Measurements from ENCODE around the gene AP3S2. TPM values are rescaled to one million over a fixed set of nuclear protein-coding genes. Genes with fewer than 3 reads are reported as not detected.

AP3S2 gene
- total and polyA plus RNA-seq, 2 donors from 2014 or later: 17.5 to 42.9 TPM

GRCh38 chr15:89847101-89847500, 46.7 kb downstream of the AP3S2 start:
- Histone ChIP-seq H3K9me3 (ENCODE audit: control insufficient read depth in 2 of 3, insufficient read depth in 1 of 3, low read length in 3 of 3) (no peaks in the 10 kb centered on the region), H3K27ac (ENCODE audit: low read depth in 2 of 2, low read length in 2 of 2) (no peak overlapping the region), H3K4me1 (ENCODE audit: control insufficient read depth in 2 of 3, insufficient read depth in 2 of 3, low read depth in 1 of 3, low read length in 3 of 3) (peaks cover 0 to 26% (median 5%) of the 10 kb centered on the region in 3 donors), H3K27me3 (ENCODE audit: control insufficient read depth, insufficient read depth, low read length) (no peaks in the 10 kb centered on the region), H3K9ac (ENCODE audit: low read length in 3 of 3) (no peak overlapping the region), H3K4me3 (ENCODE audit: low read length in 3 of 3) (no peak overlapping the region), H3K36me3 (ENCODE audit: control insufficient read depth in 2 of 3, insufficient read depth in 3 of 3, low read length in 3 of 3) (peaks cover 0 to 6% (median 0%) of the 10 kb centered on the region in 3 donors)
- TF ChIP-seq CTCF (IDR thresholded peaks at IDR 0.05; ENCODE audit: borderline replicate concordance, extremely low read depth, insufficient read depth): no peak
- FAIRE-seq (no peak), DNase-seq (no peak)
- intact Hi-C loops (cut with DNase I): no loop called here

- no peaks in the 10 kb centered on the region for H3K27me3 ChIP-seq (ENCODE audit: control insufficient read depth, insufficient read depth, low read length)
- peak overlapping the region; percentile 38 to 55 for H3K27ac ChIP-seq (ENCODE audit: low read depth in 2 of 2, low read length in 2 of 2)
- peaks cover 0 to 17% (median 2%) of the 10 kb centered on the region in 3 donors for H3K4me1 ChIP-seq (ENCODE audit: control insufficient read depth in 2 of 3, insufficient read depth in 2 of 3, low read depth in 1 of 3, low read length in 3 of 3)
- DNase-seq (no peak), FAIRE-seq (no peak)
- peaks cover 0 to 4% (median 0%) of the 10 kb centered on the region in 3 donors for H3K36me3 ChIP-seq (ENCODE audit: control insufficient read depth in 2 of 3, insufficient read depth in 3 of 3, low read length in 3 of 3)
- intact Hi-C loops (cut with DNase I): no loop called here
- H3K9ac ChIP-seq (ENCODE audit: low read length in 3 of 3): no peak overlapping the region
- H3K9me3 ChIP-seq (ENCODE audit: control insufficient read depth in 2 of 3, insufficient read depth in 1 of 3, low read length in 3 of 3): no peaks in the 10 kb centered on the region
- no peak for TF ChIP-seq CTCF (IDR thresholded peaks at IDR 0.05; ENCODE audit: borderline replicate concordance, extremely low read depth, insufficient read depth)
- H3K4me3 ChIP-seq (ENCODE audit: low read length in 3 of 3): no peak overlapping the region
Measured at GRCh38 chr15:89845305-89845893, 48.4 kb downstream of the AP3S2 start.

DNA sequence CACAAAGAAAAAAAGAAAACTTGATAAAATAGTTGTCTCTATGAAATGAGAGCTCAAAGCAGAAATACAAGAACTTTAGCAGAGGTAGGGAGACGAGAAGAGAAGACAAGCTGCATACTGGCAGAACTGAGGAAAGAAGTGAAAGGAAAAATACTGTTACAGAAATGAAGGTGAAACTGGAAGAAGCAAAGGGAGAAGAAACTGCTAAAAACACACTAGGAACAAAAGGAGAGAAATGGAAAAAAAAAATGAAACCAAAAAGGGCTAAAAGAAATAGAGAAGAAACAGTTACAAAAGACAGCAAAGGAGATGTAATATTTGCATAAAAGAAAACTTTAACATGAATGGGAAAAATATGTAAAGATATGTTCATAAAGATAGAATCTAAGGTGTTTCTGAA, 51.8 kb downstream of the AP3S2 start:
- Histone ChIP-seq H3K9ac (ENCODE audit: low read length in 3 of 3) (no peak overlapping the region), H3K27me3 (ENCODE audit: control insufficient read depth, insufficient read depth, low read length) (no peaks in the 10 kb centered on the region), H3K9me3 (ENCODE audit: control insufficient read depth in 2 of 3, insufficient read depth in 1 of 3, low read length in 3 of 3) (no peaks in the 10 kb centered on the region), H3K36me3 (ENCODE audit: control insufficient read depth in 2 of 3, insufficient read depth in 3 of 3, low read length in 3 of 3) (peaks cover 0 to 10% (median 5%) of the 10 kb centered on the region in 3 donors), H3K4me3 (ENCODE audit: low read length in 3 of 3) (no peak overlapping the region), H3K4me1 (ENCODE audit: control insufficient read depth in 2 of 3, insufficient read depth in 2 of 3, low read depth in 1 of 3, low read length in 3 of 3) (peaks cover 0 to 9% (median 7%) of the 10 kb centered on the region in 3 donors), H3K27ac (ENCODE audit: low read depth in 2 of 2, low read length in 2 of 2) (no peak overlapping the region)
- TF ChIP-seq CTCF (IDR thresholded peaks at IDR 0.05; ENCODE audit: borderline replicate concordance, extremely low read depth, insufficient read depth): no peak
- DNase-seq (no peak), FAIRE-seq (no peak)
- intact Hi-C loops (cut with DNase I): no loop called here

- intact Hi-C loops (cut with DNase I): no loop called here
- Histone ChIP-seq H3K9me3 (ENCODE audit: control insufficient read depth in 2 of 3, insufficient read depth in 1 of 3, low read length in 3 of 3) (no peaks in the 10 kb centered on the region), H3K4me3 (ENCODE audit: low read length in 3 of 3) (no peak overlapping the region), H3K27ac (ENCODE audit: low read depth in 2 of 2, low read length in 2 of 2) (no peak overlapping the region), H3K4me1 (ENCODE audit: control insufficient read depth in 2 of 3, insufficient read depth in 2 of 3, low read depth in 1 of 3, low read length in 3 of 3) (peaks cover 0 to 9% (median 7%) of the 10 kb centered on the region in 3 donors), H3K27me3 (ENCODE audit: control insufficient read depth, insufficient read depth, low read length) (no peaks in the 10 kb centered on the region), H3K9ac (ENCODE audit: low read length in 3 of 3) (no peak overlapping the region), H3K36me3 (ENCODE audit: control insufficient read depth in 2 of 3, insufficient read depth in 3 of 3, low read length in 3 of 3) (peaks cover 0 to 13% (median 7%) of the 10 kb centered on the region in 3 donors)
- DNase-seq (no peak), FAIRE-seq (no peak)
- TF ChIP-seq CTCF (IDR thresholded peaks at IDR 0.05; ENCODE audit: borderline replicate concordance, extremely low read depth, insufficient read depth): no peak
Measured at GRCh38 chr15:89841306-89841705, 52.5 kb downstream of the AP3S2 start.
